ENCODE results near the gene KIF13A. TPM values are rescaled to one million over a fixed set of nuclear protein-coding genes. Genes with fewer than 3 reads are reported as not detected.

KIF13A gene
- total RNA-seq, 1 donor from 2014 or later: 29.0 TPM

GRCh38 chr6:17828149-17828548 is 159.3 kb downstream of the KIF13A start:
- Histone ChIP-seq H3K4me3 (no peak overlapping the region), H2AFZ (replicated peaks) (no peak overlapping the region), H3K9me3 (ENCODE audit: low read depth) (no peaks in the 10 kb centered on the region), H3F3A (ENCODE audit: low read depth) (no peaks in the 10 kb centered on the region), H3K4me2 (no peak overlapping the region), H3K36me3 (no peaks in the 10 kb centered on the region), H3K9ac (no peak overlapping the region), H3K79me2 (ENCODE audit: low read depth) (no peaks in the 10 kb centered on the region), H4K20me1 (ENCODE audit: low read depth) (no peaks in the 10 kb centered on the region), H3K4me1 (no peaks in the 10 kb centered on the region), H3K27ac (no peak overlapping the region), H3K27me3 (no peaks in the 10 kb centered on the region)
- H3K4me3 Mint-ChIP-seq: no peak overlapping the region
- H3K9me3 Mint-ChIP-seq: no peaks in the 10 kb centered on the region
- TF ChIP-seq, protein P1, sequence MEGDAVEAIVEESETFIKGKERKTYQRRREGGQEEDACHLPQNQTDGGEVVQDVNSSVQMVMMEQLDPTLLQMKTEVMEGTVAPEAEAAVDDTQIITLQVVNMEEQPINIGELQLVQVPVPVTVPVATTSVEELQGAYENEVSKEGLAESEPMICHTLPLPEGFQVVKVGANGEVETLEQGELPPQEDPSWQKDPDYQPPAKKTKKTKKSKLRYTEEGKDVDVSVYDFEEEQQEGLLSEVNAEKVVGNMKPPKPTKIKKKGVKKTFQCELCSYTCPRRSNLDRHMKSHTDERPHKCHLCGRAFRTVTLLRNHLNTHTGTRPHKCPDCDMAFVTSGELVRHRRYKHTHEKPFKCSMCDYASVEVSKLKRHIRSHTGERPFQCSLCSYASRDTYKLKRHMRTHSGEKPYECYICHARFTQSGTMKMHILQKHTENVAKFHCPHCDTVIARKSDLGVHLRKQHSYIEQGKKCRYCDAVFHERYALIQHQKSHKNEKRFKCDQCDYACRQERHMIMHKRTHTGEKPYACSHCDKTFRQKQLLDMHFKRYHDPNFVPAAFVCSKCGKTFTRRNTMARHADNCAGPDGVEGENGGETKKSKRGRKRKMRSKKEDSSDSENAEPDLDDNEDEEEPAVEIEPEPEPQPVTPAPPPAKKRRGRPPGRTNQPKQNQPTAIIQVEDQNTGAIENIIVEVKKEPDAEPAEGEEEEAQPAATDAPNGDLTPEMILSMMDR (IDR thresholded peaks at IDR 0.05): no peak
- TF ChIP-seq EZH2 (IDR thresholded peaks at IDR 0.05): no peak
- no peak for TF ChIP-seq EZH2phosphoT487 (IDR thresholded peaks at IDR 0.05)
- peaks cover 2% of the 10 kb centered on the region for H3K27me3 Mint-ChIP-seq (ENCODE audit: insufficient read depth, low read depth)
- H3K27ac Mint-ChIP-seq: no peak overlapping the region
- H3K4me1 Mint-ChIP-seq: no peaks in the 10 kb centered on the region
- no peak for DNase-seq (ENCODE audit: low spot score)
- peaks cover 27% of the 10 kb centered on the region for H3K36me3 Mint-ChIP-seq

- Mint-ChIP-seq H3K27ac (no peak overlapping the region), H3K27me3 (ENCODE audit: insufficient read depth, low read depth) (peaks cover 2% of the 10 kb centered on the region), H3K9me3 (no peaks in the 10 kb centered on the region), H3K4me1 (no peaks in the 10 kb centered on the region), H3K36me3 (peaks cover 20% of the 10 kb centered on the region), H3K4me3 (no peak overlapping the region)
- Histone ChIP-seq H3K27ac (no peak overlapping the region), H3F3A (ENCODE audit: low read depth) (no peaks in the 10 kb centered on the region), H3K79me2 (ENCODE audit: low read depth) (no peaks in the 10 kb centered on the region), H3K9ac (no peak overlapping the region), H3K36me3 (no peaks in the 10 kb centered on the region), H4K20me1 (ENCODE audit: low read depth) (no peaks in the 10 kb centered on the region), H3K9me3 (ENCODE audit: low read depth) (no peaks in the 10 kb centered on the region), H3K4me3 (no peak overlapping the region), H3K4me1 (no peaks in the 10 kb centered on the region), H3K27me3 (no peaks in the 10 kb centered on the region), H3K4me2 (no peak overlapping the region), H2AFZ (replicated peaks) (no peak overlapping the region)
- DNase-seq (ENCODE audit: low spot score): no peak
- TF ChIP-seq, protein P1 (IDR thresholded peaks at IDR 0.05): no peak
- TF ChIP-seq EZH2phosphoT487 (IDR thresholded peaks at IDR 0.05): no peak
These were observed 161.1 kb downstream of the KIF13A start for GRCh38 chr6:17826301-17826700.

DNA sequence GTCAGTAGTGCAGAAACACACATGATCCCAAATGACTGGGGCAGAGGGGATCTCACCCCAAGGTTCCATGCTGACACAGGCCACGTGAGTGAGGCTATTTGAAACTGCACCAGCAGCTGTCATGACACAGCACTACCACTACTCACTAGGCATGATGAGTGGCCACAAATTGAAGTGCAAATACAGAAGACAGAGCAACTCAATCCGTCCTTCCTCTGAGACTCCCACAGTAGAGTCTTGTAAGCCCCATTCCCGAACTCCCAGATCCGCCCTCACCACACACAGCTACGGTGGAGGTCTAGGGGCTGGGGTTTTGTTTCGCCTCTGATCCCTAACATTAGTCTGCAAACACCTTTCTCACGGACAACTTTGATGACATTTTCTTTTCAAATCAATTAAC is 167.4 kb downstream of the KIF13A start:
- no peak for DNase-seq (ENCODE audit: low spot score)
- Mint-ChIP-seq H3K36me3 (peaks cover 5% of the 10 kb centered on the region), H3K4me3 (no peak overlapping the region), H3K9me3 (no peaks in the 10 kb centered on the region), H3K27me3 (ENCODE audit: insufficient read depth, low read depth) (peaks cover 4% of the 10 kb centered on the region), H3K27ac (no peak overlapping the region), H3K4me1 (no peaks in the 10 kb centered on the region)
- H3K27me3 ChIP-seq: no peaks in the 10 kb centered on the region
- H3K9ac ChIP-seq: no peak overlapping the region
- H3K4me3 ChIP-seq: no peak overlapping the region
- no peaks in the 10 kb centered on the region for H3F3A ChIP-seq (ENCODE audit: low read depth)
- no peaks in the 10 kb centered on the region for H3K9me3 ChIP-seq (ENCODE audit: low read depth)
- H3K4me2 ChIP-seq: no peak overlapping the region
- no peaks in the 10 kb centered on the region for H3K79me2 ChIP-seq (ENCODE audit: low read depth)
- H2AFZ ChIP-seq (replicated peaks): no peak overlapping the region
- no peak overlapping the region for H3K27ac ChIP-seq
- no peak for TF ChIP-seq EZH2 (IDR thresholded peaks at IDR 0.05)
- no peak for TF ChIP-seq EZH2phosphoT487 (IDR thresholded peaks at IDR 0.05)
- TF ChIP-seq, protein P1 (IDR thresholded peaks at IDR 0.05): no peak
- H3K36me3 ChIP-seq: no peaks in the 10 kb centered on the region
- no peaks in the 10 kb centered on the region for H3K4me1 ChIP-seq
- no peaks in the 10 kb centered on the region for H4K20me1 ChIP-seq (ENCODE audit: low read depth)
